WTC11 (cell line): ENCODE measurements around the gene ACSF2. TPM values are rescaled to one million over a fixed set of nuclear protein-coding genes. Genes with fewer than 3 reads are reported as not detected.

Experiments used
- ATAC-seq: fragments of 200-7000 bp; cut with Tn5 transposase; 2 replicates; pipeline ENCODE4 v1.10.0; 2021; ENCODE audit warnings: mild to moderate bottlenecking, moderate library complexity
- CTCF ChIA-PET: fragments of 300-600 bp; sonication (Branson Sonifier 250); formaldehyde crosslinking; loops from one replicate; lab custom pipeline; 2021; ENCODE audit warnings: antibody characterized with exemption; lab: Charles Lee
- POLR2A ChIA-PET: fragments of 350-600 bp; sonication (Branson Sonifier 250); formaldehyde crosslinking; loops from one replicate; lab custom pipeline; 2021; ENCODE audit warnings: antibody characterized with exemption; lab: Charles Lee
- DNase-seq: peaks from one replicate; pipeline ENCODE4 v3.0.0; 2021; ENCODE audit warnings: low spot score
- H3K27ac Mint-ChIP-seq: 2 replicates; pipeline ENCODE4 v1.8.0; 2021; ENCODE audit warnings: mixed read lengths
- H3K27me3 Mint-ChIP-seq: 2 replicates; pipeline ENCODE4 v1.8.0; 2021; ENCODE audit warnings: low read depth, mild to moderate bottlenecking, moderate library complexity, mixed read lengths
- H3K36me3 Mint-ChIP-seq: 2 replicates; pipeline ENCODE4 v1.8.0; 2021; ENCODE audit warnings: mixed read lengths
- H3K4me1 Mint-ChIP-seq: 2 replicates; pipeline ENCODE4 v1.8.0; 2022; ENCODE audit warnings: mixed read lengths
- H3K4me3 Mint-ChIP-seq: 2 replicates; pipeline ENCODE4 v1.8.0; 2021; ENCODE audit warnings: mild to moderate bottlenecking, moderate library complexity, mixed read lengths
- H3K9me3 Mint-ChIP-seq: 2 replicates; pipeline ENCODE4 v1.8.0; 2021; ENCODE audit warnings: mixed read lengths
- ATF1 ChIP-seq: sonication (generic); formaldehyde crosslinking; IDR thresholded peaks from 2 replicates; pipeline ENCODE4 v1.8.1; 2023; ENCODE audit warnings: mild to moderate bottlenecking, moderate library complexity, missing genetic modification reagents
- ATF6 ChIP-seq: sonication (generic); formaldehyde crosslinking; IDR thresholded peaks from 2 replicates; pipeline ENCODE4 v1.8.1; 2023; ENCODE audit warnings: mild to moderate bottlenecking, missing genetic modification reagents
- CREB1 ChIP-seq: sonication (generic); formaldehyde crosslinking; IDR thresholded peaks from 2 replicates; pipeline ENCODE4 v1.8.0; 2023; ENCODE audit warnings: mild to moderate bottlenecking, missing genetic modification reagents
- CREM ChIP-seq: sonication (generic); formaldehyde crosslinking; IDR thresholded peaks from 2 replicates; pipeline ENCODE4 v1.8.1; 2022; ENCODE audit warnings: mild to moderate bottlenecking, missing genetic modification reagents, moderate library complexity
- ELF4 ChIP-seq: sonication (generic); formaldehyde crosslinking; IDR thresholded peaks from 2 replicates; pipeline ENCODE4 v1.8.1; 2022; ENCODE audit warnings: low read depth, mild to moderate bottlenecking, moderate library complexity, missing genetic modification reagents
- EMX1 ChIP-seq: fragments of 250-450 bp; sonication (Bioruptor Pico); IDR thresholded peaks from 2 replicates; pipeline ENCODE4 v1.8.0; 2021; ENCODE audit warnings: mild to moderate bottlenecking
- ERG ChIP-seq: fragments of 250-450 bp; sonication (Bioruptor Pico); IDR thresholded peaks from 2 replicates; pipeline ENCODE4 v1.8.0; 2021; ENCODE audit warnings: mild to moderate bottlenecking
- GABPB1 ChIP-seq: sonication (generic); formaldehyde crosslinking; IDR thresholded peaks from 2 replicates; pipeline ENCODE4 v1.8.1; 2023; ENCODE audit warnings: mild to moderate bottlenecking, missing genetic modification reagents
- GTF2I ChIP-seq: fragments of 250-450 bp; sonication (Bioruptor Pico); conservative IDR thresholded peaks from 2 replicates; pipeline ENCODE4 v1.4.0; 2021; ENCODE audit warnings: mild to moderate bottlenecking
- NR2C2 ChIP-seq: sonication (generic); formaldehyde crosslinking; IDR thresholded peaks from 2 replicates; pipeline ENCODE4 v1.8.0; 2022; ENCODE audit warnings: mild to moderate bottlenecking, missing genetic modification reagents
- PREB ChIP-seq: sonication (generic); formaldehyde crosslinking; IDR thresholded peaks from 2 replicates; pipeline ENCODE4 v1.8.1; 2022; ENCODE audit warnings: mild to moderate bottlenecking, missing genetic modification reagents, moderate library complexity, borderline replicate concordance
- SOX15 ChIP-seq: fragments of 250-450 bp; sonication (Bioruptor Pico); IDR thresholded peaks from 2 replicates; pipeline ENCODE4 v1.9.0; 2021; ENCODE audit warnings: mild to moderate bottlenecking
- SP1 ChIP-seq: sonication (generic); formaldehyde crosslinking; conservative IDR thresholded peaks from 2 replicates; pipeline ENCODE4 v1.8.1; 2022; ENCODE audit warnings: missing genetic modification reagents
- ZNF263 ChIP-seq: sonication (generic); formaldehyde crosslinking; IDR thresholded peaks from 2 replicates; pipeline ENCODE4 v1.8.1; 2022; ENCODE audit warnings: low read depth, mild to moderate bottlenecking, moderate library complexity, missing genetic modification reagents
- ZNF396 ChIP-seq: fragments of 250-450 bp; sonication (Bioruptor Pico); IDR thresholded peaks from 2 replicates; pipeline ENCODE4 v1.8.0; 2021; ENCODE audit warnings: mild to moderate bottlenecking, moderate library complexity, borderline replicate concordance
- ZNF671 ChIP-seq: fragments of 250-450 bp; sonication (Bioruptor Pico); IDR thresholded peaks from 2 replicates; pipeline ENCODE4 v1.8.0; 2021; ENCODE audit warnings: mild to moderate bottlenecking
- total RNA-seq: library from RNA; stranded (reverse); gene quantifications from 3 replicates; pipeline ENCODE4 v1.2.3, GENCODE V29; 2021
- TF ChIP-seq, protein P1 (sequence below): sonication (generic); formaldehyde crosslinking; conservative IDR thresholded peaks from 2 replicates; pipeline ENCODE4 v1.8.1; 2022; ENCODE audit warnings: mild to moderate bottlenecking, missing genetic modification reagents
- TF ChIP-seq, protein P2 (sequence below): fragments of 200-600 bp; IDR thresholded peaks from 2 replicates; pipeline ENCODE4 v1.8.0; 2022; ENCODE audit warnings: antibody characterized with exemption
- TF ChIP-seq, protein P3 (sequence below): sonication (generic); formaldehyde crosslinking; IDR thresholded peaks from 2 replicates; pipeline ENCODE4 v1.8.0; 2023; ENCODE audit warnings: missing genetic modification reagents, mild to moderate bottlenecking, borderline replicate concordance

The ACSF2 gene
- total RNA-seq, 1 experiment from 2014 or later: 19.9 TPM

- H3K27ac Mint-ChIP-seq: no peak overlapping the region
- TF ChIP-seq CREM: no peak
- TF ChIP-seq, protein P1, sequence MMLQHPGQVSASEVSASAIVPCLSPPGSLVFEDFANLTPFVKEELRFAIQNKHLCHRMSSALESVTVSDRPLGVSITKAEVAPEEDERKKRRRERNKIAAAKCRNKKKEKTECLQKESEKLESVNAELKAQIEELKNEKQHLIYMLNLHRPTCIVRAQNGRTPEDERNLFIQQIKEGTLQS (CRISPR knock-in tag): no peak
Observed at GRCh38 chr17:50406578-50406977, 19.4 kb upstream of the ACSF2 start.

GRCh38 chr17:50407921-50408320, 18.1 kb upstream of the ACSF2 start:
- ChIA-PET POLR2A (no interaction called here), CTCF (interaction anchor here (4.4 kb wide), 1 partner anchor 11 kb away, joined by 37 read pairs; the partner anchor contains the start of gene LRRC59)
- no peak for ATAC-seq
- H3K4me3 Mint-ChIP-seq: no peak overlapping the region
- H3K4me1 Mint-ChIP-seq: peaks cover 10% of the 10 kb centered on the region
- no peak for TF ChIP-seq ATF1
- TF ChIP-seq ERG (CRISPR knock-in tag): no peak
- TF ChIP-seq SOX15 (CRISPR knock-in tag): no peak
- TF ChIP-seq, protein P2, sequence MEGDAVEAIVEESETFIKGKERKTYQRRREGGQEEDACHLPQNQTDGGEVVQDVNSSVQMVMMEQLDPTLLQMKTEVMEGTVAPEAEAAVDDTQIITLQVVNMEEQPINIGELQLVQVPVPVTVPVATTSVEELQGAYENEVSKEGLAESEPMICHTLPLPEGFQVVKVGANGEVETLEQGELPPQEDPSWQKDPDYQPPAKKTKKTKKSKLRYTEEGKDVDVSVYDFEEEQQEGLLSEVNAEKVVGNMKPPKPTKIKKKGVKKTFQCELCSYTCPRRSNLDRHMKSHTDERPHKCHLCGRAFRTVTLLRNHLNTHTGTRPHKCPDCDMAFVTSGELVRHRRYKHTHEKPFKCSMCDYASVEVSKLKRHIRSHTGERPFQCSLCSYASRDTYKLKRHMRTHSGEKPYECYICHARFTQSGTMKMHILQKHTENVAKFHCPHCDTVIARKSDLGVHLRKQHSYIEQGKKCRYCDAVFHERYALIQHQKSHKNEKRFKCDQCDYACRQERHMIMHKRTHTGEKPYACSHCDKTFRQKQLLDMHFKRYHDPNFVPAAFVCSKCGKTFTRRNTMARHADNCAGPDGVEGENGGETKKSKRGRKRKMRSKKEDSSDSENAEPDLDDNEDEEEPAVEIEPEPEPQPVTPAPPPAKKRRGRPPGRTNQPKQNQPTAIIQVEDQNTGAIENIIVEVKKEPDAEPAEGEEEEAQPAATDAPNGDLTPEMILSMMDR: no peak
- TF ChIP-seq ZNF396 (CRISPR knock-in tag): no peak
- no peak for TF ChIP-seq ATF6
- TF ChIP-seq GABPB1 (CRISPR knock-in tag): no peak
- TF ChIP-seq NR2C2: no peak
- TF ChIP-seq CREM: no peak
- no peak for TF ChIP-seq ZNF263 (CRISPR knock-in tag)
- no peak for TF ChIP-seq ZNF671 (CRISPR knock-in tag)
- TF ChIP-seq PREB (CRISPR knock-in tag): no peak
- no peak for TF ChIP-seq EMX1 (CRISPR knock-in tag)
- TF ChIP-seq GTF2I (CRISPR knock-in tag): no peak
- TF ChIP-seq ELF4: no peak
- H3K9me3 Mint-ChIP-seq: peaks cover 6% of the 10 kb centered on the region
- no peaks in the 10 kb centered on the region for H3K36me3 Mint-ChIP-seq
- H3K27ac Mint-ChIP-seq: no peak overlapping the region
- peaks cover 9% of the 10 kb centered on the region for H3K27me3 Mint-ChIP-seq
- DNase-seq: no peak

More at GRCh38 chr17:50406578-50406977, 19.4 kb upstream of the ACSF2 start:
- H3K9me3 Mint-ChIP-seq: no peaks in the 10 kb centered on the region
- H3K36me3 Mint-ChIP-seq: no peaks in the 10 kb centered on the region
- ATAC-seq (no peak), DNase-seq (no peak)
- POLR2A ChIA-PET: no interaction called here
- peaks cover 15% of the 10 kb centered on the region for H3K4me1 Mint-ChIP-seq
- CTCF ChIA-PET: interaction anchor here (1.5 to 4.4 kb wide), 2 partner anchors 10 to 221 kb away, joined by 4 to 37 read pairs; partner anchors contain the start of gene LRRC59
- H3K27me3 Mint-ChIP-seq: peaks cover under 1% of the 10 kb centered on the region; the same call in 1 of the 2 replicates
- H3K4me3 Mint-ChIP-seq: no peak overlapping the region

GRCh38 chr17:50412188-50412732, 13.8 kb upstream of the ACSF2 start:
- ChIA-PET CTCF (interaction anchor here (3.1 kb wide), 1 partner anchor 15 kb away, joined by 13 read pairs; the partner anchor contains the start of gene LRRC59), POLR2A (no interaction called here)
- no peak overlapping the region for H3K4me3 Mint-ChIP-seq
- peaks cover 19% of the 10 kb centered on the region for H3K27me3 Mint-ChIP-seq
- no peak overlapping the region for H3K27ac Mint-ChIP-seq
- ATAC-seq (no peak), DNase-seq (no peak)
- H3K4me1 Mint-ChIP-seq: 0 out of 2 replicates have a peak, but pooled peaks cover 3% of the 10 kb centered on the region
- peaks cover 6% of the 10 kb centered on the region for H3K9me3 Mint-ChIP-seq
- H3K36me3 Mint-ChIP-seq: no peaks in the 10 kb centered on the region
- TF ChIP-seq, protein P3, sequence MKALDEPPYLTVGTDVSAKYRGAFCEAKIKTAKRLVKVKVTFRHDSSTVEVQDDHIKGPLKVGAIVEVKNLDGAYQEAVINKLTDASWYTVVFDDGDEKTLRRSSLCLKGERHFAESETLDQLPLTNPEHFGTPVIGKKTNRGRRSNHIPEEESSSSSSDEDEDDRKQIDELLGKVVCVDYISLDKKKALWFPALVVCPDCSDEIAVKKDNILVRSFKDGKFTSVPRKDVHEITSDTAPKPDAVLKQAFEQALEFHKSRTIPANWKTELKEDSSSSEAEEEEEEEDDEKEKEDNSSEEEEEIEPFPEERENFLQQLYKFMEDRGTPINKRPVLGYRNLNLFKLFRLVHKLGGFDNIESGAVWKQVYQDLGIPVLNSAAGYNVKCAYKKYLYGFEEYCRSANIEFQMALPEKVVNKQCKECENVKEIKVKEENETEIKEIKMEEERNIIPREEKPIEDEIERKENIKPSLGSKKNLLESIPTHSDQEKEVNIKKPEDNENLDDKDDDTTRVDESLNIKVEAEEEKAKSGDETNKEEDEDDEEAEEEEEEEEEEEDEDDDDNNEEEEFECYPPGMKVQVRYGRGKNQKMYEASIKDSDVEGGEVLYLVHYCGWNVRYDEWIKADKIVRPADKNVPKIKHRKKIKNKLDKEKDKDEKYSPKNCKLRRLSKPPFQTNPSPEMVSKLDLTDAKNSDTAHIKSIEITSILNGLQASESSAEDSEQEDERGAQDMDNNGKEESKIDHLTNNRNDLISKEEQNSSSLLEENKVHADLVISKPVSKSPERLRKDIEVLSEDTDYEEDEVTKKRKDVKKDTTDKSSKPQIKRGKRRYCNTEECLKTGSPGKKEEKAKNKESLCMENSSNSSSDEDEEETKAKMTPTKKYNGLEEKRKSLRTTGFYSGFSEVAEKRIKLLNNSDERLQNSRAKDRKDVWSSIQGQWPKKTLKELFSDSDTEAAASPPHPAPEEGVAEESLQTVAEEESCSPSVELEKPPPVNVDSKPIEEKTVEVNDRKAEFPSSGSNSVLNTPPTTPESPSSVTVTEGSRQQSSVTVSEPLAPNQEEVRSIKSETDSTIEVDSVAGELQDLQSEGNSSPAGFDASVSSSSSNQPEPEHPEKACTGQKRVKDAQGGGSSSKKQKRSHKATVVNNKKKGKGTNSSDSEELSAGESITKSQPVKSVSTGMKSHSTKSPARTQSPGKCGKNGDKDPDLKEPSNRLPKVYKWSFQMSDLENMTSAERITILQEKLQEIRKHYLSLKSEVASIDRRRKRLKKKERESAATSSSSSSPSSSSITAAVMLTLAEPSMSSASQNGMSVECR (CRISPR knock-in tag): no peak
- no peak for TF ChIP-seq SP1 (CRISPR knock-in tag)
- TF ChIP-seq CREB1 (CRISPR knock-in tag): no peak
- no peak for TF ChIP-seq ERG (CRISPR knock-in tag)
- no peak for TF ChIP-seq SOX15 (CRISPR knock-in tag)
- no peak for TF ChIP-seq ELF4
